ENCODE measurements around the gene EML5.
A peak's percentile ranks its signal among the peaks of the same experiment; 100 is the strongest.

Gene EML5

DNA sequence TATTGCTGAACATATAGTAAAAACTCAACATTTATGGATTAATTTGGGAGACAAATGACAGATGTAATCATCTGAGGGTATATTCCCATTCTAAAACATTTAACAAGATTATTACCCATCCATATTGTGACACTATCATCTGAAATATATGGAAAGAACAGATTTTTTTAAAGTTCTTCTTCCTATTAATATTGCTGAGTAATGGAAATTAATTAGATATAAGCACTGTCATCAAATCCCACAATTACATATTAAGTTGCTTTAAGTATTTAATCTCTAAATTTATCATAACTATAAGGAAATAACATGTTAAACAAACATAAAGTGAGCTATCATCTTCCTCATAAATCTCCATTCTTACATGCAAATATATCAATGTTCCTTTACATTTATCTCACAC is 22.0 kb downstream of the EML5 start:
- no peaks in the 10 kb centered on the region for H3K27me3 ChIP-seq (replicated peaks in 2 of 5; ENCODE audit: control insufficient read depth in 4 of 5, insufficient read depth in 5 of 5, low read length in 4 of 5)

DNA sequence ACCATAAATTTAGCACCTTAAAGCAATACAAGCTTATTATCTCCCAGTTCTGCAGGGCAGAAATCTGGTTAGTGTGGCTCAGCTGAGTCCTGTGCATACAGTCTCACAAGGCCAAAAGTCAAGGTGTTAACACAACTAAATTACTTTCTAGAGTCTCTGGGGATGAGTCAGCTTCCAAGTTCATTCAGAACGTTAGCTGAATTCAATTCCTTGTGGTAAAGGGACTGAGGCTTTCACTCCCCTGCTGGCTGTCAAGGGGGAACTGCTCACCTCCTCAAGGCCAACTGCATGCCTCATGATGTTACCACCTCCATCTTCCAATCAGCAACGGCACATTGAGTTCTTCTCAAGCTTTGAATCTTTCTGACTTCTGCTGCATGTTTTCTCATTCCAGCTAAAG is 27.6 kb downstream of the EML5 start:
- no peak for DNase-seq
- H3K4me3 ChIP-seq (ENCODE audit: control insufficient read depth in 1 of 7, extremely low read depth in 1 of 7, insufficient read depth in 4 of 7, low read depth in 2 of 7, low read length in 6 of 7), result no peak overlapping the region
- peaks cover 5 to 20% (median 6%) of the 10 kb centered on the region in 5 experiments for H3K9me3 ChIP-seq (ENCODE audit: control extremely low read depth in 1 of 5, control insufficient read depth in 4 of 5, insufficient read depth in 2 of 5, low read depth in 1 of 5, low read length in 4 of 5)
- H3K27ac ChIP-seq (ENCODE audit: insufficient read depth in 1 of 2, low read depth in 1 of 2, low read length in 2 of 2, poor library complexity in 1 of 2, severe bottlenecking in 2 of 2), result no peak overlapping the region
- POLR2A ChIA-PET, result no interaction called here
- 86% methylated on average over 2 of the region's 2 CpGs for WGBS (ENCODE audit: insufficient coverage)
- H3K27me3 ChIP-seq (replicated peaks in 2 of 5; ENCODE audit: control insufficient read depth in 4 of 5, insufficient read depth in 5 of 5, low read length in 4 of 5), result no peaks in the 10 kb centered on the region
- no peaks in the 10 kb centered on the region for H3K36me3 ChIP-seq (ENCODE audit: control insufficient read depth in 4 of 4, insufficient read depth in 4 of 4, low read length in 3 of 4)
- CTCF ChIA-PET, result no interaction called here
- H3K4me1 ChIP-seq (ENCODE audit: control extremely low read depth in 1 of 4, control insufficient read depth in 4 of 4, insufficient read depth in 4 of 4, low read length in 3 of 4), result no peaks in the 10 kb centered on the region

More for the DNA sequence above, 22.0 kb downstream of the EML5 start:
- H3K4me3 ChIP-seq (ENCODE audit: control insufficient read depth in 1 of 7, extremely low read depth in 1 of 7, insufficient read depth in 4 of 7, low read depth in 2 of 7, low read length in 6 of 7), result no peak overlapping the region
- ChIA-PET POLR2A (no interaction called here), CTCF (no interaction called here)
- no peaks in the 10 kb centered on the region for H3K4me1 ChIP-seq (ENCODE audit: control extremely low read depth in 1 of 4, control insufficient read depth in 4 of 4, insufficient read depth in 4 of 4, low read length in 3 of 4)
- no peak for DNase-seq
- H3K9me3 ChIP-seq (ENCODE audit: control extremely low read depth in 1 of 5, control insufficient read depth in 4 of 5, insufficient read depth in 2 of 5, low read depth in 1 of 5, low read length in 4 of 5), result peaks cover 0 to 21% (median 5%) of the 10 kb centered on the region in 5 experiments
- H3K36me3 ChIP-seq (ENCODE audit: control insufficient read depth in 4 of 4, insufficient read depth in 4 of 4, low read length in 3 of 4), result no peaks in the 10 kb centered on the region
- no peak overlapping the region for H3K27ac ChIP-seq (ENCODE audit: insufficient read depth in 1 of 2, low read depth in 1 of 2, low read length in 2 of 2, poor library complexity in 1 of 2, severe bottlenecking in 2 of 2)

DNA sequence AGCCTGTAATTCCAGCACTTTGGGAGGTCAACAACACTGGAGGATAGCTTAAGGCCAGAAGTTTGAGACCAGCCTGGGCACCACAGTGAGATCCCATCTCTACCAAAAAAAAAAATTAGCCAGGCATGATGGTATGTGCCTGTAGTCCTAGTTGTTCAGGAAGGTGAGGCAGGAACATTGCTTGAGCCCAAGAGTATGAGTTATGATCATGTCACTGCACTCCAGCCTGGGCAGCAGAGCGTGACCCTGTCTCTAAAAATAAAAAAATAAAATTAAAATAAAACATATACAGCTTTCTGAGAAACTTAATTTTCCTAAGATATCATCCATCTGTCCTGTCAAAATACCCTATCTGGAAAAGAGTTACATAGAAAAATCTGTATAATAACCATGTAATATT is 38.9 kb downstream of the EML5 start:
- no peaks in the 10 kb centered on the region for H3K36me3 ChIP-seq (ENCODE audit: control insufficient read depth in 4 of 4, insufficient read depth in 4 of 4, low read length in 3 of 4)
- no CpG with 5 or more reads among the region's 1 CpG for WGBS (ENCODE audit: insufficient coverage)
- H3K9me3 ChIP-seq (ENCODE audit: control extremely low read depth in 1 of 5, control insufficient read depth in 4 of 5, insufficient read depth in 2 of 5, low read depth in 1 of 5, low read length in 4 of 5), result peaks cover 0 to 2% (median 0%) of the 10 kb centered on the region in 5 experiments
- POLR2A ChIA-PET, result no interaction called here
- H3K27ac ChIP-seq (ENCODE audit: insufficient read depth in 1 of 2, low read depth in 1 of 2, low read length in 2 of 2, poor library complexity in 1 of 2, severe bottlenecking in 2 of 2), result no peak overlapping the region
- no peaks in the 10 kb centered on the region for H3K27me3 ChIP-seq (replicated peaks in 2 of 5; ENCODE audit: control insufficient read depth in 4 of 5, insufficient read depth in 5 of 5, low read length in 4 of 5)
- H3K4me1 ChIP-seq (ENCODE audit: control extremely low read depth in 1 of 4, control insufficient read depth in 4 of 4, insufficient read depth in 4 of 4, low read length in 3 of 4), result no peaks in the 10 kb centered on the region
- no peak for DNase-seq
- H3K4me3 ChIP-seq (ENCODE audit: control insufficient read depth in 1 of 7, extremely low read depth in 1 of 7, insufficient read depth in 4 of 7, low read depth in 2 of 7, low read length in 6 of 7), result no peak overlapping the region
- CTCF ChIA-PET, result interaction anchor here (0.6 kb wide), 1 partner anchor 229 kb away, joined by 4 read pairs; no protein-coding TSS in a partner anchor

DNA sequence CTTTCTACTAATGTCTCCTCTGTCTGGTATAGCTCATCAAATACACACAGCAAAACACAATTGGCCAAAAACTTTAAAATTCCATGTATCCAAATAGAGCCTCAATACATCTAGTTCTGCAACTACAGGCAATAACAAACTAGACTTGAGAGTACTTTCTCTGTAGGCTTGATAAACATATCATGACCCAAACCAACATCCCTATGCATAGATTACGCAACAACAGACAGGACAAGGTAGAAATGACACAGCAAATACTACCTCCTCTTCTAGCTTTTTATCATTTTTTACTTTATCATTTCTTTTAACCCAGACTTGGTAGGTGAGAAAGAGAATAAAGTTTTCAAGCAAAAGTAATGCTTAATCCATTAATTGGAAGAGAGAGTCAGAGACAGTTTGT is 41.8 kb downstream of the EML5 start:
- WGBS (ENCODE audit: insufficient coverage), result 100% methylated on average over 1 of the region's 1 CpG
- Histone ChIP-seq H3K36me3 (ENCODE audit: control insufficient read depth in 4 of 4, insufficient read depth in 4 of 4, low read length in 3 of 4) (no peaks in the 10 kb centered on the region), H3K27me3 (replicated peaks in 2 of 5; ENCODE audit: control insufficient read depth in 4 of 5, insufficient read depth in 5 of 5, low read length in 4 of 5) (no peaks in the 10 kb centered on the region), H3K9me3 (ENCODE audit: control extremely low read depth in 1 of 5, control insufficient read depth in 4 of 5, insufficient read depth in 2 of 5, low read depth in 1 of 5, low read length in 4 of 5) (no peaks in the 10 kb centered on the region), H3K4me3 (ENCODE audit: control insufficient read depth in 1 of 7, extremely low read depth in 1 of 7, insufficient read depth in 4 of 7, low read depth in 2 of 7, low read length in 6 of 7) (no peak overlapping the region), H3K27ac (ENCODE audit: insufficient read depth in 1 of 2, low read depth in 1 of 2, low read length in 2 of 2, poor library complexity in 1 of 2, severe bottlenecking in 2 of 2) (no peak overlapping the region), H3K4me1 (ENCODE audit: control extremely low read depth in 1 of 4, control insufficient read depth in 4 of 4, insufficient read depth in 4 of 4, low read length in 3 of 4) (no peaks in the 10 kb centered on the region)
- CTCF ChIA-PET, result interaction anchor here (1.2 kb wide), 1 partner anchor 11 kb away, joined by 3 read pairs; no protein-coding TSS in a partner anchor
- POLR2A ChIA-PET, result no interaction called here
- DNase-seq, result peak in 1 of 3 donors; percentile 1

DNA sequence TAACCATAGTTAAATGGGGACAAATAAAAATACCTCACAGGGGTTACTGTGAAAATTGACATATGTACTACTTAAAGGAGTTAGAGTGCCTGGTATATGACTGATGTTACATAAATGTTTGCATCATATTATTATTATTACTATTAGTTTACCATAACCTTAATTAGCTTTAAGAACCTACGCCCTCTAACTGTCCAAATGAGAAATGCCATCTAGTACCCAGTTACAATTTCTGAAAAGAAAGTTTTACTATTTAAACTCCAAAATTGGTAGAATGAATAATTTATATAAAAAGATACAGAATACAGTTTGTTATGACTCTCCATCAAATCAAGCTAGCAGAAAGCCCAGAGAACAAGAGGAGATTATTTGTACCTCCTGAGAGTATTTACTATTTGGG is 42.3 kb downstream of the EML5 start:
- ChIA-PET POLR2A (no interaction called here), CTCF (interaction anchor here (1.2 kb wide), 1 partner anchor 10 kb away, joined by 3 read pairs; no protein-coding TSS in a partner anchor)
- H3K4me3 ChIP-seq (ENCODE audit: control insufficient read depth in 1 of 7, extremely low read depth in 1 of 7, insufficient read depth in 4 of 7, low read depth in 2 of 7, low read length in 6 of 7), result no peak overlapping the region
- no peaks in the 10 kb centered on the region for H3K27me3 ChIP-seq (replicated peaks in 2 of 5; ENCODE audit: control insufficient read depth in 4 of 5, insufficient read depth in 5 of 5, low read length in 4 of 5)
- no CpG with 5 or more reads among the region's 1 CpG for WGBS (ENCODE audit: insufficient coverage)
- DNase-seq, result no peak
- H3K4me1 ChIP-seq (ENCODE audit: control extremely low read depth in 1 of 4, control insufficient read depth in 4 of 4, insufficient read depth in 4 of 4, low read length in 3 of 4), result no peaks in the 10 kb centered on the region
- H3K9me3 ChIP-seq (ENCODE audit: control extremely low read depth in 1 of 5, control insufficient read depth in 4 of 5, insufficient read depth in 2 of 5, low read depth in 1 of 5, low read length in 4 of 5), result no peaks in the 10 kb centered on the region
- no peak overlapping the region for H3K27ac ChIP-seq (ENCODE audit: insufficient read depth in 1 of 2, low read depth in 1 of 2, low read length in 2 of 2, poor library complexity in 1 of 2, severe bottlenecking in 2 of 2)
- no peaks in the 10 kb centered on the region for H3K36me3 ChIP-seq (ENCODE audit: control insufficient read depth in 4 of 4, insufficient read depth in 4 of 4, low read length in 3 of 4)

GRCh38 chr14:88749139-88749538 is 43.6 kb downstream of the EML5 start:
- no CpG with 5 or more reads among the region's 1 CpG for WGBS (ENCODE audit: insufficient coverage)
- Histone ChIP-seq H3K27me3 (replicated peaks in 2 of 5; ENCODE audit: control insufficient read depth in 4 of 5, insufficient read depth in 5 of 5, low read length in 4 of 5) (no peaks in the 10 kb centered on the region), H3K36me3 (ENCODE audit: control insufficient read depth in 4 of 4, insufficient read depth in 4 of 4, low read length in 3 of 4) (no peaks in the 10 kb centered on the region), H3K9me3 (ENCODE audit: control extremely low read depth in 1 of 5, control insufficient read depth in 4 of 5, insufficient read depth in 2 of 5, low read depth in 1 of 5, low read length in 4 of 5) (no peaks in the 10 kb centered on the region), H3K4me3 (ENCODE audit: control insufficient read depth in 1 of 7, extremely low read depth in 1 of 7, insufficient read depth in 4 of 7, low read depth in 2 of 7, low read length in 6 of 7) (no peak overlapping the region), H3K4me1 (ENCODE audit: control extremely low read depth in 1 of 4, control insufficient read depth in 4 of 4, insufficient read depth in 4 of 4, low read length in 3 of 4) (no peaks in the 10 kb centered on the region), H3K27ac (ENCODE audit: insufficient read depth in 1 of 2, low read depth in 1 of 2, low read length in 2 of 2, poor library complexity in 1 of 2, severe bottlenecking in 2 of 2) (no peak overlapping the region)
- ChIA-PET POLR2A (no interaction called here), CTCF (no interaction called here)
- no peak for DNase-seq

DNA sequence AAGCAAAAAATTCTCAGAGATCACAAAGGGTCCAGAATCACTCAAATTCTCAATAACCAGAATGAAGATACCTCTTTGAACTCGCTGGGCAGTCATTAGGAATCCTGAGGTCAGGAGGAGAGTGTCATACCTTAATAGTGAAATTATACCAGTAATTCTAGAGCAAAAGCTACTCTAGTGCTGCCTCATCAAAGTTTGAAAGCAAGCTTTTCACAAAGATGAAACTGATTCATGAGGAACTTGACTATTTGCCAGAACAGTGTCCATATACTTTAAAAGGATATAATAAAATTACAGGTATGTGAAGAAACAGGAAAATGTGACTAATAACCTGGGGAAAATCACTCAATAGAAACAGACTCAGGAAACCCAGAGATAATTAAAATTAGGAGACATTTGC is 44.5 kb downstream of the EML5 start:
- Histone ChIP-seq H3K27ac (ENCODE audit: insufficient read depth in 1 of 2, low read depth in 1 of 2, low read length in 2 of 2, poor library complexity in 1 of 2, severe bottlenecking in 2 of 2) (no peak overlapping the region), H3K4me1 (ENCODE audit: control extremely low read depth in 1 of 4, control insufficient read depth in 4 of 4, insufficient read depth in 4 of 4, low read length in 3 of 4) (no peaks in the 10 kb centered on the region), H3K9me3 (ENCODE audit: control extremely low read depth in 1 of 5, control insufficient read depth in 4 of 5, insufficient read depth in 2 of 5, low read depth in 1 of 5, low read length in 4 of 5) (no peaks in the 10 kb centered on the region), H3K36me3 (ENCODE audit: control insufficient read depth in 4 of 4, insufficient read depth in 4 of 4, low read length in 3 of 4) (no peaks in the 10 kb centered on the region), H3K27me3 (replicated peaks in 2 of 5; ENCODE audit: control insufficient read depth in 4 of 5, insufficient read depth in 5 of 5, low read length in 4 of 5) (no peaks in the 10 kb centered on the region), H3K4me3 (ENCODE audit: control insufficient read depth in 1 of 7, extremely low read depth in 1 of 7, insufficient read depth in 4 of 7, low read depth in 2 of 7, low read length in 6 of 7) (no peak overlapping the region)
- ChIA-PET POLR2A (no interaction called here), CTCF (no interaction called here)
- no CpG with 5 or more reads among the region's 1 CpG for WGBS (ENCODE audit: insufficient coverage)
- no peak for DNase-seq
